Mesenchymal stem cell (in vitro differentiated cells and primary cell): ENCODE data around the gene GAS6.

Experiments
- DNase-seq: peaks from one replicate; pipeline ENCODE4 v3.0.0-alpha.2; 2013
- H2AFZ ChIP-seq: one replicate; pipeline ENCODE4 v1.6.1; 2013; ENCODE audit warnings: low read depth, mild to moderate bottlenecking, control low read depth, inconsistent platforms, low read length, moderate library complexity
- H2AK5ac ChIP-seq: 2 replicates; pipeline ENCODE4 v1.6.1; 2013; ENCODE audit warnings: low read length, moderate library complexity, mild to moderate bottlenecking, inconsistent platforms; ENCODE audit not compliant: severe bottlenecking
- H2BK120ac ChIP-seq: one replicate; pipeline ENCODE4 v1.6.1; 2013; ENCODE audit warnings: low read depth, mild to moderate bottlenecking, inconsistent platforms, low read length, moderate library complexity
- H2BK12ac ChIP-seq, 2 experiments: one replicate each; pipeline ENCODE4 v1.6.1; 2013; ENCODE audit warnings: inconsistent platforms in 2 of 2, low read length in 2 of 2, mild to moderate bottlenecking in 2 of 2, moderate library complexity in 2 of 2, control low read depth in 1 of 2
- H2BK15ac ChIP-seq: one replicate; pipeline ENCODE4 v1.6.1; 2013; ENCODE audit warnings: mild to moderate bottlenecking, low read depth, inconsistent platforms; ENCODE audit not compliant: poor library complexity, severe bottlenecking
- H2BK5ac ChIP-seq: 2 replicates; pipeline ENCODE4 v1.6.1; 2013; ENCODE audit warnings: low read depth, mild to moderate bottlenecking, low read length, control low read depth, inconsistent platforms; ENCODE audit not compliant: poor library complexity, severe bottlenecking
- H3K14ac ChIP-seq, 2 experiments: one replicate each; pipeline ENCODE4 v1.6.1; 2013; ENCODE audit warnings: inconsistent platforms in 2 of 2, low read length in 2 of 2, control low read depth in 1 of 2, mild to moderate bottlenecking in 1 of 2, moderate library complexity in 1 of 2
- H3K18ac ChIP-seq, 2 experiments: one replicate each; pipeline ENCODE4 v1.6.1; 2013; ENCODE audit warnings: inconsistent platforms in 2 of 2, low read length in 2 of 2, control low read depth in 1 of 2, low read depth in 1 of 2, mild to moderate bottlenecking in 1 of 2
- H3K23ac ChIP-seq, 2 experiments: one replicate each; pipeline ENCODE4 v1.6.1; 2013; ENCODE audit warnings: inconsistent platforms in 2 of 2, low read length in 2 of 2, mild to moderate bottlenecking in 2 of 2, moderate library complexity in 2 of 2, control low read depth in 1 of 2
- H3K27ac ChIP-seq: 2 replicates; pipeline ENCODE4 v1.5.1; 2013; ENCODE audit warnings: mild to moderate bottlenecking, moderate library complexity, low read length, control low read depth, inconsistent platforms; ENCODE audit not compliant: poor library complexity, severe bottlenecking
- H3K27me3 ChIP-seq, 2 experiments: 2 replicates each; pipeline versions ENCODE4 v1.6.1 to v1.7.0; 2013; ENCODE audit warnings: low read length in 2 of 2, mild to moderate bottlenecking in 2 of 2, moderate library complexity in 2 of 2, control low read depth in 1 of 2, inconsistent platforms in 1 of 2; ENCODE audit not compliant: control insufficient read depth in 1 of 2, insufficient read depth in 1 of 2
- H3K36me3 ChIP-seq, 2 experiments: 2 replicates each; pipeline versions ENCODE4 v1.6.1 to v1.7.0; 2013; ENCODE audit warnings: low read length in 2 of 2, control low read depth in 1 of 2, inconsistent platforms in 1 of 2, low read depth in 1 of 2, mild to moderate bottlenecking in 1 of 2; ENCODE audit not compliant: insufficient read depth in 2 of 2, control insufficient read depth in 1 of 2
- H3K4ac ChIP-seq, 2 experiments: one replicate each; pipeline ENCODE4 v1.6.1; 2013; ENCODE audit warnings: inconsistent platforms in 2 of 2, low read length in 2 of 2, mild to moderate bottlenecking in 2 of 2, moderate library complexity in 2 of 2, control low read depth in 1 of 2, low read depth in 1 of 2
- H3K4me1 ChIP-seq: 2 replicates; pipeline ENCODE4 v1.6.1; 2013; ENCODE audit warnings: low read depth, low read length, control low read depth; ENCODE audit not compliant: control insufficient read depth, insufficient read depth
- H3K4me2 ChIP-seq: 2 replicates; pipeline ENCODE4 v1.6.1; 2013; ENCODE audit warnings: low read length, mild to moderate bottlenecking, inconsistent platforms; ENCODE audit not compliant: poor library complexity, severe bottlenecking
- H3K4me3 ChIP-seq, 2 experiments: 2 replicates each; pipeline versions ENCODE4 v1.5.1 to v1.7.0; 2013; ENCODE audit warnings: low read length in 2 of 2, mild to moderate bottlenecking in 2 of 2, control low read depth in 1 of 2, low read depth in 1 of 2; ENCODE audit not compliant: insufficient read depth in 1 of 2
- H3K79me1 ChIP-seq: replicated peaks from 2 replicates; pipeline ENCODE4 v1.6.1; 2013; ENCODE audit warnings: mild to moderate bottlenecking, control low read depth, low read length, inconsistent platforms; ENCODE audit not compliant: poor library complexity, severe bottlenecking
- H3K9ac ChIP-seq: 2 replicates; pipeline ENCODE4 v1.7.0; 2013; ENCODE audit warnings: mild to moderate bottlenecking, low read length, moderate library complexity
- H3K9me3 ChIP-seq: 2 replicates; pipeline ENCODE4 v1.7.0; 2013; ENCODE audit warnings: mild to moderate bottlenecking, low read length; ENCODE audit not compliant: control insufficient read depth
- H4K8ac ChIP-seq: one replicate; pipeline ENCODE4 v1.6.1; 2013; ENCODE audit warnings: inconsistent platforms, mild to moderate bottlenecking, low read length, moderate library complexity
- H4K91ac ChIP-seq: one replicate; pipeline ENCODE4 v1.6.1; 2013; ENCODE audit warnings: mild to moderate bottlenecking, low read length, inconsistent platforms
- WGBS: methylation state at CpG from one replicate; pipeline ENCODE4 v1.1.7; 2013; ENCODE audit warnings: mixed read lengths; 5-methylcytosine and 5-hydroxymethylcytosine counted together

GAS6 gene

DNA sequence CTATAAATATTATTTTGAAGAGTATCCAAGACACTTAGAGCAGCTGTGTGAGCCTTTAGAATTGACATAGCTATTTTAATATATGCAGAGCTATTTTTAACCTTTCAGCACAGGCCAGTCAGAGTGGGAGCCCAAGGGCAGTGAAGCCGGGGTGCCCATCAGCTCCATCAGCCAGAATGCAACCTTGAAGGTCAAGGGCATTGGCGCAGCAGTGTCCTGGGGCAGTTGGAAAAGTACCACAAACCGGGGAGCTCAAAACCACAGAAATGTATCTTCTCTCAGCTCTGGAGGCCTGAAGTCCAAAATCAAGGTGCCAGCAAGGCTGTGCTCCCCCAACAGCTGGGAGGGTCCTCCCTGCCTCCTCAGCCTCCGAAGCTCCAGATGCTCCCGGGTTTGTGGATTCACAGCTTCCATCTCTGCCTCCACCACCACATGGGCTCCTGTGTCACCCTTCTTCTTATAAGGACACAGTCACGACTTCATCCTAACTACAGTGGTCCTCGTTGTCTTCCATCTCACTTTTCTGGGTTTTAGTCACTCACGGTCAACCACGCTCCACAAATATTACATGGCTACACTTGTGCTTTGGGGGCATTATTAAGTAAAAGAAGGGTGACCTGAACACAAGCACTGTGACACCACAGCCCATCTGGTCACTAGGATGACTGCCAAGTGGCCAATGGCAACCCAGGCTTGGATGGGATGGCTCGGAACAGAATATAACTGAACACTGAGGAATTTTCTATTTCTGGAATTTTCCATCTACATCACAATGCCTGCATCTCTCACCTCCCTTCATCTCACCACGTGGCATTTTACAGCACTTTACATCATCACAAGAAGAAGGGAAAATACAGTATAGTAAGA lies 15.9 kb upstream of the GAS6 start:
- no peak overlapping the region for H3K18ac ChIP-seq
- H3K4ac ChIP-seq, result no peak overlapping the region
- 95% methylated on average over 10 of the region's 11 CpGs for WGBS
- H2BK5ac ChIP-seq, result no peak overlapping the region
- H3K36me3 ChIP-seq, result peaks cover 0 to 10% of the 10 kb centered on the region in 2 experiments
- H3K4me2 ChIP-seq, result no peak overlapping the region
- no peak overlapping the region for H2AFZ ChIP-seq
- no peak overlapping the region for H3K9ac ChIP-seq
- H3K27me3 ChIP-seq, result peaks cover 0 to 2% of the 10 kb centered on the region in 2 experiments
- H3K14ac ChIP-seq, result no peak overlapping the region
- no peak overlapping the region for H3K23ac ChIP-seq
- H3K79me1 ChIP-seq, result no peaks in the 10 kb centered on the region
- no peak overlapping the region for H4K91ac ChIP-seq
- H3K27ac ChIP-seq, result no peak overlapping the region
- no peak overlapping the region for H2BK120ac ChIP-seq
- no peak overlapping the region for H4K8ac ChIP-seq
- no peak overlapping the region for H2BK15ac ChIP-seq
- no peak overlapping the region for H2AK5ac ChIP-seq
- no peak overlapping the region for H2BK12ac ChIP-seq
- peaks cover 12% of the 10 kb centered on the region for H3K4me1 ChIP-seq
- no peaks in the 10 kb centered on the region for H3K9me3 ChIP-seq
- H3K4me3 ChIP-seq, result no peak overlapping the region
- no peak for DNase-seq

DNA sequence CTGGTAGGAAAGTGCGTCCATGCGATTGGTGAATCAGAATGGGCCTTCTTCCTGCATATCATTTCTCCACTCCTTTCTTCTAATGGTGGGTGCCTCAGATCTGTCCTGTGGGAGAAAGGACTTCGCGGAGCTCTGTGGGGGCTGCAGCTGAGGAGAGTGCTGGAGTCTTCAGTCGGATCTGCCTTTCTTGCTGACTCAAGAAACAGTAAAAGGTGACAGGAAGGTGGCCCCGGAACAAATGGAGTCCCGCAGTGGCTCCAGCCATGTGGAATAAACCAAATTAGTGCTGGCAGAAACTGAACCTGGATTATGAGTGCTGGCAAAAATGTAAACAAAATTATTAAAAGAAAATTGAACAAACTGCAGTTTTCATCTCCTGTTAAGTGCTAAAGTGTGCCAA lies 15.1 kb upstream of the GAS6 start:
- Histone ChIP-seq H2BK15ac (no peak overlapping the region), H3K9me3 (no peaks in the 10 kb centered on the region), H3K79me1 (no peaks in the 10 kb centered on the region), H3K18ac (no peak overlapping the region), H3K23ac (no peak overlapping the region), H2BK5ac (no peak overlapping the region), H2AK5ac (no peak overlapping the region), H2BK12ac (no peak overlapping the region), H3K4me1 (peaks cover 12% of the 10 kb centered on the region), H4K91ac (no peak overlapping the region), H3K4me3 (no peak overlapping the region), H3K36me3 (peaks cover 0 to 10% of the 10 kb centered on the region in 2 experiments), H4K8ac (no peak overlapping the region), H3K4me2 (no peak overlapping the region), H3K9ac (no peak overlapping the region), H2BK120ac (no peak overlapping the region), H3K27me3 (peaks cover 0 to 2% of the 10 kb centered on the region in 2 experiments), H3K14ac (no peak overlapping the region), H3K27ac (no peak overlapping the region), H2AFZ (no peak overlapping the region), H3K4ac (no peak overlapping the region)
- WGBS, result 87% methylated on average over 5 of the region's 7 CpGs
- DNase-seq, result no peak

DNA sequence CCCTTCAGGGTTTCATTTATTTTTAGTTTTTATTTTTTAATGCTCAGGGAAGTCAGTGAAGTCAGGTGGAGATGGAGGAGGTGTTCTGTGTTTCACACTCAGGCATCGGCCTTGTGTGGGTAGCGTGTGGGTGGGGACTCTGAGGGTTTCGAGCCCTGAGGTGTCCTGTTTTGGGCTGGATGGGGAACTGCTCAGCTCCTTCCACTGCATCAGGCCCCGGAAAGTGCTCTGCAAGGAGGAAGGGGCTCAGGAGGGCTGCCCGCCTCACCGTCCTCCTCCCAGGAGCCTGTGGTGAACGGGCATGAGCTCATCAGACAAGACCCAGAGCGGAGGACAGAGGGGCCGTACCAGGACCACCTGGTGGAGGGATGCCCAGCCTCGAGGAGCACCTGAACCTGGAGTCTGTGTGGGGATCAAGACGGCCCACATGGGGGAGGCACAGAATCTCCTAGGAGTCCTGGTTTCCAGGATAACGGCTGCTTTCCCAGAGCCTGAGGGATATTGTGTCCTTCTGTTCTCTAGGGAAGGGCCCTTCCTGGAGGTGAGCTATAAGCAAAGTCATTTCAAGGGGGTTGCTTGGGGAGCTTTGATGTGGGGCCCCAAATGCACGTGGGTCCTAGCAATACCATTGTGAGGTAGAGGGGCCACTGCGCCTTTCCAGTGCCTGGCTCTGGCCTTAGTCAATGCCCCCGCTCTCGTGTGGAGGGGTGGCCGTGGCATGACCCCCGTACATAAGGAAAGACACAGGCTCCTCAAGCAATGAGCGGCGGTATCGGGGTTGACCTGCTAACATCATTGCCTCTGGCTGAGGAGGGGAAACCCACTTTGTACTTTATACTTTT lies 13.5 kb upstream of the GAS6 start:
- H3K14ac ChIP-seq, result no peak overlapping the region
- 92% methylated on average over 21 of the region's 21 CpGs for WGBS
- H2BK15ac ChIP-seq, result no peak overlapping the region
- H4K8ac ChIP-seq, result no peak overlapping the region
- H3K18ac ChIP-seq, result no peak overlapping the region
- H2BK5ac ChIP-seq, result no peak overlapping the region
- no peak overlapping the region for H3K27ac ChIP-seq
- no peak overlapping the region for H2AFZ ChIP-seq
- no peak overlapping the region for H4K91ac ChIP-seq
- H3K4me2 ChIP-seq, result no peak overlapping the region
- no peak overlapping the region for H3K4ac ChIP-seq
- H2BK12ac ChIP-seq, result no peak overlapping the region
- H3K4me1 ChIP-seq, result peaks cover 10% of the 10 kb centered on the region
- H3K36me3 ChIP-seq, result peaks cover 0 to 6% of the 10 kb centered on the region in 2 experiments
- H3K79me1 ChIP-seq, result no peaks in the 10 kb centered on the region
- no peak overlapping the region for H3K4me3 ChIP-seq
- no peaks in the 10 kb centered on the region for H3K9me3 ChIP-seq
- no peak overlapping the region for H2BK120ac ChIP-seq
- no peak overlapping the region for H2AK5ac ChIP-seq
- no peak for DNase-seq
- no peak overlapping the region for H3K23ac ChIP-seq
- no peak overlapping the region for H3K9ac ChIP-seq
- no peaks in the 10 kb centered on the region for H3K27me3 ChIP-seq
